Astrocyte of the spinal cord (primary cell): Measurements from ENCODE around the gene UBE2M.

ENCODE experiments used
- DNase-seq: peaks from one replicate; pipeline ENCODE4 v3.0.0; 2011; ENCODE audit warnings: low read depth, low spot score
- H3K4me3 ChIP-seq: 2 replicates; pipeline ENCODE4 v1.5.1; 2011; ENCODE audit warnings: low read depth, mild to moderate bottlenecking, low read length, moderate library complexity
- CTCF ChIP-seq: IDR thresholded peaks from 2 replicates; pipeline ENCODE4 v1.5.1; 2012; ENCODE audit warnings: low read depth, mild to moderate bottlenecking, low read length, inconsistent platforms
- in situ Hi-C: cut with HindIII; loops from 2 replicates; pipeline ENCODE4 v1.10.0; 2017; ENCODE audit warnings: low sequenced_read_pairs

UBE2M gene

GRCh38 chr19:58553799-58554493 is 4.5 kb downstream of the UBE2M start:
- in situ Hi-C loops: no loop called here
- no peak for DNase-seq
- peak overlapping the region; percentile 72 for H3K4me3 ChIP-seq
- no peak for TF ChIP-seq CTCF

GRCh38 chr19:58552655-58553054 is 5.8 kb downstream of the UBE2M start:
- in situ Hi-C loops: no loop called here
- H3K4me3 ChIP-seq: no peak overlapping the region
- TF ChIP-seq CTCF: no peak
- no peak for DNase-seq

GRCh38 chr19:58551577-58552471 is 6.6 kb downstream of the UBE2M start:
- in situ Hi-C loops: no loop called here
- no peak overlapping the region for H3K4me3 ChIP-seq
- DNase-seq: no peak
- TF ChIP-seq CTCF: no peak

- in situ Hi-C loops: no loop called here
- no peak for TF ChIP-seq CTCF
- no peak overlapping the region for H3K4me3 ChIP-seq
- DNase-seq: no peak
Measured at GRCh38 chr19:58551123-58551497, 7.3 kb downstream of the UBE2M start.

GRCh38 chr19:58550362-58551122 is 7.9 kb downstream of the UBE2M start:
- no peak overlapping the region for H3K4me3 ChIP-seq
- TF ChIP-seq CTCF: no peak

GRCh38 chr19:58549664-58550361 is 8.6 kb downstream of the UBE2M start:
- no peak overlapping the region for H3K4me3 ChIP-seq
- in situ Hi-C loops: no loop called here
- no peak for DNase-seq
- TF ChIP-seq CTCF: no peak

More at GRCh38 chr19:58550362-58551122, 7.9 kb downstream of the UBE2M start:
- no peak for DNase-seq
- in situ Hi-C loops: no loop called here
